Measurements from ENCODE around the gene NETO2.
"Not testable (repeated sequence)": the region's sequence is repeated elsewhere in the genome, so short reads cannot be mapped to it uniquely, and the experiment has no call there.

Gene NETO2

GRCh38 chr16:47067203-47067602, 76.5 kb downstream of the NETO2 start:
- H3K27ac ChIP-seq = no peak overlapping the region
- DNase-seq (ENCODE audit: low read depth, low spot score) = no peak

DNA sequence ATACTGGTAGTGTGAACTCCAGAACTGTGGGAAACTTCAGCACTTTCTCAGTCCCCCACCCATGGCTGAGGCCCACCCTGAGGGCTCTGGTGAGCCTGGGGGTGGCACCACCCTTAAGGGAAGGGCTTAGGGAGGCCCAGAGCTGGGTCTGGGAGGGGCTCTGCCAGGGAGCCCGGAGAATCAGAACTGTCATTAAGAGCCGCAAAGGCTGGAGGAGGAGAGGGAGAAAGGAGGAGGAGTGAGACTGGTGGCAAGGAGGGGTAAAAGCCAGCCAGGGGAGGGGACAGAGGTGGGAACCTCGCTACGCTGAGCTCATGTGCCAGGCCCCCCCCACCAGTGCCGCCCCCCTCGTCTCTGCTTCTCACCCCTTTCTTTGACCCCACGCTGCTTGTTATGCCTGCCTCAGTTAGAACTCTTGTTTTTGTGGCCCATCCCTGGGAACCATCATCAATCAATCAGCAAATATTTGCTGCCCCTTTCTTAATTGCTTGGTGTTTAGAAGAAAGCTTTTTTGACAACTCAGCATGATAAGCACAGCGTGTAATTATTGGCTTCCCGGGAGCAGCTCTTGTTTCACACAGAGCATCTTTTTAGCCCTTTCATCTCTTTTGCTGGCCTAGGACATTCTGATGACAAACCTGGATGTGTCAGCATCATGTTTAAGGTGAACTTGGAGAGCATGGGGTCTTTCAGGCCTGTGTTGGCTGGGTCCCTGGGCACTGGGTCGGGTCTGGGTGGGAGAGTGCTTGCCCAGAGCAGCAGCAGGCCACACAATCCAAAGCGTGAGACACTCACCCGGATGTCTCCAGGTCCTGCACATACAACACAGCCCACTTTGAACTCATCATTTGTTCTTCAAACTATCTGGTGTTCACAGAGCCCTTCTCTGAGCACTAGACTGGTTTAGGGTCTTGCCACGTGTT, 77.7 kb downstream of the NETO2 start:
- DNase-seq (ENCODE audit: low read depth, low spot score) = no peak
- H3K27ac ChIP-seq = no peak overlapping the region

- no peak for DNase-seq (ENCODE audit: low read depth, low spot score)
- no peak overlapping the region for H3K27ac ChIP-seq
Measured at GRCh38 chr16:47064775-47065174, 79.0 kb downstream of the NETO2 start.

GRCh38 chr16:47063011-47063724, 80.6 kb downstream of the NETO2 start:
- no peak overlapping the region for H3K27ac ChIP-seq
- no peak for DNase-seq (ENCODE audit: low read depth, low spot score)

DNA sequence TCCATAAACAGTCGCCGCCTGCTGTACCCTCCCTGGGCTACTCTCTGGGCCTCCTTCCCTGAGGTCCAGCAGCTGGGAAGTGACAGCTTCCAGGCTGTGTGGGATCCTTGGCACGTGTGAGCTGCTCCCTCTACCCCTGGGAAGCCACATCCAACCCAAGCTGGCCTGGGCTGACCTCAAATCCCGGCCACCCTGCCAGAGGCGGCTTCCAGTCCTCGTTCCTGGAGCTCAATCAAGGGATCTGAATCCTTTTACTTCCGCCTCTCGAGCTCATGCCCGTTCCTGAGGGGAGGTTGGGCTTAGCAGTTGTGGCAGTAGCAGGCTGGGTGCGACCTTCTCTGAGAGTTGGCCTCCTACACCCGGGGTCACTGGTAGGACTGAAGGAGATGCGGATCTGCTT, 82.5 kb downstream of the NETO2 start:
- DNase-seq (ENCODE audit: low read depth, low spot score) = no peak
- H3K27ac ChIP-seq = no peak overlapping the region

GRCh38 chr16:47060596-47060995, 83.1 kb downstream of the NETO2 start:
- no peak for DNase-seq (ENCODE audit: low read depth, low spot score)

DNA sequence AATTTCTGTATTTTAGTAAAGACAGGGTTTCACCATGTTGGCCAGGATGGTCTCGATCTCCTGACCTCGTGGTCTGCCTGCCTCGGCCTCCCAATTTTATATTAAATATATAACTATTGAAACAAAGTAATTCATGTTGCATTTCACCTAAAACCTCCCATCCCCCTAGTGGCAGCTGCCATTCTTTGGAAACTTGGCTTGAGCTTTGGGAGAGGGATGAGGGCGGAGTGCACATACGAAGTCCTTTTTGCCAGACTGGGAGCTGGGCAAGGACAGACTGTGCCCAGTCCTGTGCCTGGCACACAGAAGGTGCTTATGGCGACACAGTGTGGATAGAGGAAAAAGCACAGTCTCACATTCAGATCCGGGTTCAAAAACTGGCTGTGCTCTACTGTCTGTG, 83.8 kb downstream of the NETO2 start:
- no peak overlapping the region for H3K27ac ChIP-seq
- no peak for DNase-seq (ENCODE audit: low read depth, low spot score)

More at GRCh38 chr16:47060596-47060995, 83.1 kb downstream of the NETO2 start:
- no peak overlapping the region for H3K27ac ChIP-seq

- DNase-seq (ENCODE audit: low read depth, low spot score); H3K27ac ChIP-seq: not testable (repeated sequence)
Measured at GRCh38 chr16:47059130-47059529, 84.6 kb downstream of the NETO2 start.

DNA sequence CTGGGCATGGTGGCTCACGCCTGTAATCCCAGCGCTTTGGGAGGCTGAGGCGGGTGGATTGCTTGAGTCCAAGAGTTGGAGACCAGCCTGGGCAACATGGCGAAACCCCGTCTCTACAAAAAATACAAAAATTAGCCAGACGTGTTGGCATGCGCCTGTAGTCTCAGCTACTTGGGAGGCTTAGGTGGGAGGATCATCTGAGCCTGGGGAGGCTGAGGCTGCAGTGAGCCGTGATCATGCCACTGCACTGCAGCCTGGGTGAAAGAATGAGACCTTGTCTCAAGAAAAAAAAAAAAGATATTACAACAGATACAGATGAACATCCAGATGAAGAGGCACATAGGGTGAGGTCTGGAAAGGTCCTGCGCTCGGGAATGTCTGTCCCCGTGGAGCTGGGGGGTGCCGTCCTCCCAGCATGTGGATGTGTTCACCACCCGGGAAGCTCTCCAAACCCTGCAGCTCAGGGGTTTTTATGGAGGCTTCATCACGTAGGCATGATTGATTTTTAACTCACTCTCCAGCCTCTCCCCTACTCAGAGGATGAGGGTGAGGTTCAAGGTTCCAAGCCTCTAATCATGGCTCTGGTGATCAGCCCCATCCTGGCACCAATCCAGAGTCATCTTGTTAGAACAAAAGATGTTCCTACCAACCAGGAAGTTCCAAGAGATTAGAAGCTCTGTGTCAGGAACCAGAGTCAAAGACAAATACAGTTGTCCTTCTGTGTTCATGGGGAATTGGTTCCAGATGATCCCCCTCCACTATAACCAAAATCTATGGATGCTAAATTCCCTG, 85.3 kb downstream of the NETO2 start:
- H3K27ac ChIP-seq = no peak overlapping the region
- no peak for DNase-seq (ENCODE audit: low read depth, low spot score)

GRCh38 chr16:47057630-47057993, 86.1 kb downstream of the NETO2 start:
- no peak overlapping the region for H3K27ac ChIP-seq

GRCh38 chr16:47056688-47057629, 86.8 kb downstream of the NETO2 start:
- H3K27ac ChIP-seq = no peak overlapping the region
- DNase-seq (ENCODE audit: low read depth, low spot score) = no peak

More at GRCh38 chr16:47057630-47057993, 86.1 kb downstream of the NETO2 start:
- no peak for DNase-seq (ENCODE audit: low read depth, low spot score)

DNA sequence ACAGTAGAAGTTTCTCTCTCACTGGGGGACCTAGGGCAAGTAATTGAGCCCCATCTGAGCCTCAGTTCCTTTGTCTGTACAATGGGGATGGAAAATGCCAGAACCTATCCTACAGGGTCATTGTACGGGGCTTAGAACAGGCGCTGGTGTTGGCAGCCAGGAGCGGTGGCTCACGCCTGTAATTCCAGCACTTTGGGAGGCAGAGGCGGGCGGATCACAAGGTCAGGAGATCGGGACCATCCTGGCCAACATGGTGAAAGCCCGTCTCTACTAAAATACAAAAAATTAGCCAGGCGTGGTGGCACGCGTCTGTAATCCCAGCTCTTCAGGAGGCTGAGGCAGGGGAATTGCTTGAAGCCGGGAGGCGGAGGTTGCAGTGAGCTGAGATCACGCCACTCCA, 87.7 kb downstream of the NETO2 start:
- H3K27ac ChIP-seq; DNase-seq (ENCODE audit: low read depth, low spot score): not testable (repeated sequence)

GRCh38 chr16:47055136-47055885, 88.4 kb downstream of the NETO2 start:
- no peak overlapping the region for H3K27ac ChIP-seq
- DNase-seq (ENCODE audit: low read depth, low spot score) = no peak

- H3K27ac ChIP-seq = no peak overlapping the region
- no peak for DNase-seq (ENCODE audit: low read depth, low spot score)
Measured at GRCh38 chr16:47054306-47054705, 89.4 kb downstream of the NETO2 start.

- no peak for DNase-seq (ENCODE audit: low read depth, low spot score)
- no peak overlapping the region for H3K27ac ChIP-seq
Measured at GRCh38 chr16:47053895-47054294, 89.8 kb downstream of the NETO2 start.

DNA sequence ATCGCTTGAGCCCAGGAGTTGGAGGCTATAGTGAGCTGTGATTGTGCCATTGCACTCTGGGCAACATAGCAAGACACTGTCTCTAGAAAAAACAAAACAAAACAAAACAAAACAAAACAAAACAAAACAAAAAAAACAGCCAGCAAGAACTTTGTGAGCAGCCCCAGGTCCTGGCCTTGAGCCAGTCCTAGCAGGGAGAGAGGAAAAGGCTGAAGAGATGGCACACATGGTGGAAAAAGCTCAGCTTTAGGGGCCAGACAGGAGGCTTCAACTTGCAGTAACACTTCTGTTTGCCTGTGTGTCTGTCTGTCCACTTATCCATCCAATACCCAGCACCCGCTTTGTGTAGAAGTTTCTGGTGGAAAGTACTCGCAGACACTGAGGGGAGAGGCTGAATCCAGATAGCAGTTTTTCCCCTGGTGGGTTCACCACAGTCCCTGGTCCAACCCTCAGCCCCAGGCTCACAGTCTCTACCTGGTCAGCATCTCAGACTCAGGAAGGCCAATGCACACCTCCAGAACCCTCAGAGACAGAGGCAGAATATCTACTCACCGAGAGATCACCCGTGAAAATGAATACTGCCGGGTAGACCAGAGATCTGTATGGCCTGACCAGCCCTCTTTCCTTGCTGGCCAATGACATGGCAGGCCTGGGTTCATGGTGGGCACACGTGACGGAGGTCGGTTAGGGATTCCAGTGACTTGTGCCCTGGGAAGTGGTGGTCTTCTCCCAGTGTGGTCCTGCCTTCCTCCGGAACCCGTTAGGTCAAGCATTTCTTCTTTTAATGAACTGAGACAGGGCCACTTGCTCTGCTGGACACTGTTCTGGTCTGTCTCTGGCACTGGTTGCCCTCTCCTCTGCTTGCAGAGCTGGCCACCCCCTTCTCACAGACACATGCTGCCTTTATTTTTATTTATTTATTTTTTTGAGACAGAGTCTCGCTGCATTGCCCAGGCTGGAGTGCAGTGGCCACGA, 90.8 kb downstream of the NETO2 start:
- DNase-seq (ENCODE audit: low read depth, low spot score) = no peak
- H3K27ac ChIP-seq = no peak overlapping the region

GRCh38 chr16:47051031-47051430, 92.7 kb downstream of the NETO2 start:
- H3K27ac ChIP-seq = no peak overlapping the region
- no peak for DNase-seq (ENCODE audit: low read depth, low spot score)

Data from epithelial cell of prostate (primary cell).